Dermis microvascular lymphatic vessel endothelial cell (primary cell): Measurements from ENCODE around the gene ZNF304. TPM values are rescaled to one million over a fixed set of nuclear protein-coding genes. Genes with fewer than 3 reads are reported as not detected.

ENCODE experiments used
- DNase-seq, 2 donors: peaks; one replicate each; pipeline versions ENCODE4 v3.0.0 to v3.0.0-alpha.2; 2010; ENCODE audit warnings: low read depth in 2 of 2
- total RNA-seq: library from RNA; depleted of rRNA; stranded (reverse); fragments of >200 nt; gene quantifications from 2 replicates; pipeline ENCODE4 v1.2.1, GENCODE V29; 2014

The ZNF304 gene
- total RNA-seq = 8.1 and 10.7 TPM in 2 replicates

DNA sequence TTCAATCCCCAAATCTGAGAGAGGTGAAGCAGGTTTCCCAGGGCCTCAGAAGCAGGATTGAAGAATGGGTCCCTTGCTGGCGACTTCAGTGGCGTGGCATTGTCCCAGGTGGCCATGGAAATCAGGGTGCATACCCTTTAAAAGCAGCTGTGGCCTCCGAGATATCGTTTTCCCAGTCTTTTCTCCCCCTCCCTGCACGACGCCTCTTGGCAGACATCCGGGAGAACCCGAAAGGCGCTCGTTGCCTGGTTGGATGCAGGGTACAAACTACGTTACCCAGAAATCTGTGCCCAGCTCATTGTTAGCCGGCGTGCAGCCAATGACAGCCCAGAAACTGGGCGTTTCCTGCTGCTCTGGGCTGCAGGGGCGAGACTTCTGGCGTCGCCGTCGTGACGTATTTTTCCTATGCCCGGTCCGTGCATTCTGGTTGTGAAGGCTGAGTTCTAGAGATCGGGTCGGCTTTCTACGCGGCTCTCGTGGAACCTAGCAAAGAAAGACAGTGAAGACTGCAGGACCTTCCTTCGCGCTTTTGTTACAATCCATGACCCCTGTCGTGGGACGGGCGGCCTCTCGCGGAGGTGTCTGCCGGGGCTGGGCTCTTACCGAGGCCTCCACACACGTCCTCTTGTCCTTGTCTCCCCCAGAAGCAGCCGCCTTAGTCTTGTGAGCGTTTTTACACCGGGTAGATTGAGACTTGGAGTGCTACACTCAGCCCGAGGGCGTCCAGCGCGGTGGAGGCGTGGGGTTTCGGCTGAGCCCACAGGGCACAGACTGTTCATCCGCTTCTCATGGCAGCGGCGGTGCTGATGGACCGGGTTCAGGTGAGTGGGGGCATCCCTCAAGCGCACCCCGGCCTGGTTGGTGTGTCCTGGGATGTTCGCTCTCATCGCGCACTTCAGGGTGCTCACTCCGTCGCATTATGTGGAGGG is at the start of gene ZNF304:
Gene ZNF304 (plus strand): TSS at position 395 of the 929 bp plus-strand sequence. CDS start 394 bp downstream, at position 789.
- DNase-seq = peak; percentile 87 to 96

- DNase-seq = no peak
Observed at GRCh38 chr19:57302020-57302465, 49.0 kb upstream of the ZNF304 start.

- no peak for DNase-seq
Observed at GRCh38 chr19:57302727-57303401, 48.2 kb upstream of the ZNF304 start.

DNA sequence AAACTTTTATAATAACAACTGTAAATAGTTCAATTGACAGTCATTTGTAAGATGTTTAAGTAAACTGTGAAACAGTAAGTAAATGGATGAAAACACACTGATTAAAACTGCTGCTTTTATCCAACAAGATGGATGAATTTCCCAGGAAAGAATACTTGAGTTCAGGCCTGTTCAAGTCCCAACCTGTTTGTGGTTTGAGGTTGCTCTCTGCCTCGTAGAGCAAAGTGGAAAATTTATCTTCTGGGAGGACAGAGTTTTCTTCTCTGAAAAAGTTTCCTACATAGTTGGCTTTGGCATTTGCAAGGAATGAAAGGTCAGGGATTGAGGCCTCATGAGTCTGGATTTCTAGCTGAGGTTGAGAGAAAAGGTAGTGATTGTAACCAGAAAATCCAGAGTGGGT is 46.0 kb upstream of the ZNF304 start:
- no peak for DNase-seq

DNA sequence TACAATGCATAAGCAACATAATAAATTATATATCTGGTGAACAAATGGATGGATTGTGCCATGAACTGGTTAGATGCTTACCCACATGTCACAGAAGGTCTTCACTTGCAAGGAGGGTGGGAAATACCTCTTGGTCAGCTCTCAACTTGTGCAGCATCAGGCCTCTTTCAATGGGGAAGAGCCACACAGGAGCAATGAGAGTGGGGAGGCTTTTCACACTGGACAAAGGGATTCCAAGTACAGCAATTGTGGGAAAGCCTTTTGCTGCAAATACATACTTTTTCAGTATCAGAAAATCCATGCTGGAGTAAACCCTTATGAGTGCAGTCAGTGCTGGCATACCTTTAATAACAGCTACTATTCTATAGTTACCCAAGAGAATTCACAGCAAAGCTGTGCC is 42.6 kb upstream of the ZNF304 start:
- no peak for DNase-seq

- DNase-seq = no peak
Observed at GRCh38 chr19:57310792-57311191, 40.3 kb upstream of the ZNF304 start.

- DNase-seq = no peak
Observed at GRCh38 chr19:57314146-57314545, 36.9 kb upstream of the ZNF304 start.

DNA sequence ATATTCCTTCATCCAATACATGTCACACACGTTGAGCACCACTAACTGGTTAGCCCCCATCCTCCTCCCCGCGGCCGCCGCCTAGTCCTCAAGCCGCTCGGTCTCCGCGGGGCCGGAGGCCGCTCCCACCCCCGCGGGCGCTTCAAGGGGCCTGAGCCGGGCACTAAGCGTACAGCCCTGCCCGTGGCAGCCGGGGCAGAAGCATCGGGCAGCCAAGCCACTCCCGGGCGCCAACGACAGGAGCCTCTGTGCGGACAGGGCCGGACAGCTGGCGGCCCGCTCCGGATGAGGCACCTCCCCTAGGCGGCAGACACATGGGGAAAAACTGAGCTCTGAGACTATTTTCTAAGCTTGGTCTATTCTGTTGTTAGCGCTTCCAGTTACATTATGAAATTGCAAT is 33.6 kb upstream of the ZNF304 start:
- no peak for DNase-seq

DNA sequence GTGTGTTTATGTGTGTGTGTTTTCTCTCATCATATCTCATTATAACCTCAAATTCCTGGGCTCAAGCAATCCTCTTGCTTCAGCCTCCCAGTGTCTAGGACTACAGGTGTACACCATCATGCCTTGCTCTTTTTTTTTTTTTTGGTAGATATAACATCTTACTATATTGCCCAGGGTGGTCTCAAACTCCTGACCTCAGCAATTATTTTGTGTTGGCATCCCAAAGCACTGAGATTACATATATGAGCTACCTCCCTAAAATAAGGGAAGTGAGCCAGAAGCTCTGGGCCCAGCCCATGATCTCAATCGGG is 31.2 kb upstream of the ZNF304 start:
- no peak for DNase-seq

DNA sequence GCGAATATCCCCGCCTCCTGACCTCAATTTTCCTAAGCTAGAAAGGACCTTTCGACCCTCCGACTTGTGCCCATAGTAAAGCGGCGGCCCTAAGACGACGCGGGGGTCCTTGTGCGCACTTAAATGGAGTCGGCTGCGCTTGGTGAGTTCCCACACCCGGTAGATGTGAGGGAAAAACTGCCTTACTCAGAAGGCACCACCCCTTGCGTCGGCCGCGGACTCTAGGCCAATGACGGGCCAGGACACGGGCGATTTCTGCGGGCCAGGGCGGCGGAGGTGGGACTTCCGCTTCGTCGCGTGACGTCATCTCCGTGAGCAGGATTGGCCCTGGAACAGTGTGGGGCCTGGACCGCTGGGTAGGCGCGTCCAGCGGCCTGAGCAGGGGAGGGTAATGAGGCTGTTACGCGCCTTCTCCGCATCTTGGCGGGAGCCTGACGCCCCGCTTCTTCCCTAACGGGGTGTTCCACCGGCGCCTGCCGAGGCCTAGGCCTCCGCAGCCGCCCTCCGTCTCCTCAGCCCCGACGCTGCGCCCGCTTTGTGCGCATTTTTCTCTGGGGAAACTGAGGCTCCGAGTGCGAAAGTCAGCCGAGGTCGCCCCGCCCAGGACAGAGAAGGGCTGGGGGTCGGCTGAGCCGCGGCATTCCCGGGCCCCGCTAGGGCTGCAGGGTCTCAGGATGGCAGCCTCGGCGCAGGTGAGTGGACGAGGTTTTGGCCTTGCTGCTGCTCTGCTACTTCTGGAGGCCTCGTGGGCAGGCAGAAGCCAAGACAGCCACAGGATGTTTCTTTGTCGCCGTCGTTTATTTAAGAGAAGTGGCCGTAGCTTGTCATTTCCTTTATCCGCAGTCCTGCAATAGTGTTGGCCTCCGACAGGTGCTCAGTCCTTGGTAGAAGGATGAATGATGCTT is 30.6 kb upstream of the ZNF304 start, which contains the start of gene ZNF543:
Gene ZNF543 (plus strand): TSS at position 293 of the 905 bp plus-strand sequence. CDS start 382 bp downstream, at position 675.
- peak; percentile 91 to 97 for DNase-seq

- DNase-seq = no peak
Observed at GRCh38 chr19:57321116-57321515, 30.0 kb upstream of the ZNF304 start.

DNA sequence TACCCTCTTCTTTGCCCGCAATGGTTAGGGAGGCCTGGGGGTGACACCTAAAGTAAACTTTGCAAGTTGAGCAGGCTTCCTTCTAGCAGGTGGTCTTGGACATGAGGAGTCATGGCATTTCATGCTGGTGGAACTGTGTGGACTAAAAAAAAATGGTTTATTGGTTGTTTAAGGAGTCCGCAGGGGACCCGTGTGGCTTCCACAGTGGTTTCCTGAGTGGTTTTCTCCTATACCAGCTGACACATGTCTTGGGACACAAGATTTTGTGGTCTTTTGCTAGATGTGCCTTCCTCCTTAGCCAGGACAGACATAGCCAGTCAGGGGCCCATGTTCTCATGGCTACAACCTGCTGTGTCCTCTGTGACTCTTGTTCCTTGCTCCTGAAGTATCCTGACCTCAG is 29.3 kb upstream of the ZNF304 start:
- no peak for DNase-seq

DNA sequence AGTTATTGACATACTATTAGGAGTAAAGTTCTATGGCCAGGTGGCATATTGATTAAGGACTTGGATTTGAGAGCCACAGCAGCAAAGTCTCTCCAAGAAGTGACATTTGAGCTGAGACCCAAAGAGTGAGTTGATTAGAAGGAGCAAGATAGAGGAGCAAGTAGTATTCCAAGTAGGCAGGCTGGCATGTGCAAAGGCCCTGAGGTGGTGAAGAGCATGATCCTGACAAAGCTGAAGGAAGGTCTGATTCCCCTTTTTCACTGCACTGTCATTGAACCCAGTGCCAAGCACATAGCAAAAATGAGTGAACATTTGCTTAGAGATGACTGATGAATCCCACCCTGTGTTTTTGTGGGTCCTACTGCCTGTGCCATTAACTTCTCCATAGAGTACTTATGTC is 26.1 kb upstream of the ZNF304 start:
- DNase-seq = no peak

- DNase-seq = no peak
Observed at GRCh38 chr19:57327993-57328392, 23.1 kb upstream of the ZNF304 start.

- DNase-seq = no peak
Observed at GRCh38 chr19:57334191-57334590, 16.9 kb upstream of the ZNF304 start.

DNA sequence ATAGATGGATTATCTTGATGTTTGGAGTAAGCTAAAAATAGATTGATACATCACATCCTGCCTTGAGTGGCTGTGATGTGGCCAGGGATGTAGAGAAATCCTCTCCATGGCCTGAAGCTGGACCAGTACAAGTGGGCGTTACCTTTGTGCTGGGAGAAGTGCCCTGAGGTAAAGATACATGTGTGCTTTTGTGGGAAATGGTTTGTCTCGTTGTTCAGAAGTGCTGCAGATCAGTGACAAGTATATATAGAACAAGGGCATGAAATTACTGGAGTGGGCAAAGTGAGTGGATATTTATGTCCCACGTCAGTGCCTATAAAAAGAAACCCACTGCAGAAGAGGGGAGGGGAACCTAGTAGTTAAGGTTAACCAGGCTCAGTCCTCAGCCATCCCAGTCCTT is 12.2 kb upstream of the ZNF304 start:
- DNase-seq = no peak

- no peak for DNase-seq
Observed at GRCh38 chr19:57342582-57342981, 8.5 kb upstream of the ZNF304 start.

GRCh38 chr19:57348136-57348535 is 2.9 kb upstream of the ZNF304 start:
- no peak for DNase-seq

GRCh38 chr19:57351867-57352266 is 796 bp downstream of the ZNF304 start:
- peak in 1 of 2 donors; percentile 2 for DNase-seq

DNA sequence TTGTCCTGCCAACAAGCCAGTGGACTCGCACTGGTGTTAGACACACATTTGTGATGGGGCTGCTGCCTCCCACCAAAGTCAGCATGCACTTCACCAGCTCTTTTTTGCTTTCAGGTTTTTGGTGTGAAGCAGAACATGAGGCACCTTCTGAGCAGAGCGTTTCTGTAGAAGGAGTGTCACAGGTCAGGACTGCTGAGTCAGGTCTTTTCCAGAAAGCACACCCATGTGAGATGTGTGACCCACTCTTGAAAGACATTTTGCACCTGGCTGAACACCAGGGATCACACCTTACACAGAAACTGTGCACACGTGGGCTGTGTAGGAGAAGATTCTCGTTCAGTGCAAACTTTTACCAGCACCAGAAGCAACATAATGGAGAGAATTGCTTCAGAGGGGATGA is 4.8 kb downstream of the ZNF304 start:
- no peak for DNase-seq

- no peak for DNase-seq
Observed at GRCh38 chr19:57357406-57357805, 6.3 kb downstream of the ZNF304 start.

- no peak for DNase-seq
Observed at GRCh38 chr19:57359300-57359699, 8.2 kb downstream of the ZNF304 start.
